ENCODE measurements around the gene CHGA. TPM values are rescaled to one million over a fixed set of nuclear protein-coding genes. Genes with fewer than 3 reads are reported as not detected.

CHGA gene
- total and polyA plus RNA-seq, 2 experiments from 2014 or later: 40.5 to 61.3 TPM

GRCh38 chr14:92902726-92903125 is 20.2 kb upstream of the CHGA start:
- no peak overlapping the region for H3K4me3 ChIP-seq
- peaks cover 23% of the 10 kb centered on the region for H3K27me3 ChIP-seq
- TF ChIP-seq CTCF (IDR thresholded peaks at IDR 0.05; ENCODE audit: poor library complexity): no peak
- TF ChIP-seq EZH2phosphoT487 (IDR thresholded peaks at IDR 0.05; ENCODE audit: low read depth, severe bottlenecking, unreplicated experiment): no peak
- TF ChIP-seq EZH2 (IDR thresholded peaks at IDR 0.05; ENCODE audit: borderline replicate concordance): no peak
- DNase-seq (ENCODE audit: low spot score): no peak
- no peaks in the 10 kb centered on the region for H3K9me3 ChIP-seq (ENCODE audit: low read depth)
- no peak overlapping the region for H3K4me2 ChIP-seq
- no peaks in the 10 kb centered on the region for H4K20me1 ChIP-seq (ENCODE audit: insufficient read depth, poor library complexity, severe bottlenecking)
- no peak overlapping the region for H3K27ac ChIP-seq
- no peak overlapping the region for H2AFZ ChIP-seq
- no peaks in the 10 kb centered on the region for H3K36me3 ChIP-seq (replicated peaks; ENCODE audit: insufficient read depth, low read depth)
- H3K4me1 ChIP-seq (ENCODE audit: insufficient read depth): no peaks in the 10 kb centered on the region
- 29% methylated on average over 17 of the region's 17 CpGs for WGBS (ENCODE audit: low lambda C conversion rate, missing lambda C conversion rate)
- H3K9me2 ChIP-seq (replicated peaks; ENCODE audit: insufficient read depth): no peaks in the 10 kb centered on the region
- H3K79me2 ChIP-seq: no peaks in the 10 kb centered on the region

GRCh38 chr14:92903359-92903758 is 19.6 kb upstream of the CHGA start:
- H4K20me1 ChIP-seq (ENCODE audit: insufficient read depth, poor library complexity, severe bottlenecking): no peaks in the 10 kb centered on the region
- no peak overlapping the region for H3K4me3 ChIP-seq
- H2AFZ ChIP-seq: no peak overlapping the region
- TF ChIP-seq EZH2phosphoT487 (IDR thresholded peaks at IDR 0.05; ENCODE audit: low read depth, severe bottlenecking, unreplicated experiment): no peak
- no peak for TF ChIP-seq EZH2 (IDR thresholded peaks at IDR 0.05; ENCODE audit: borderline replicate concordance)
- no peak for TF ChIP-seq CTCF (IDR thresholded peaks at IDR 0.05; ENCODE audit: poor library complexity)
- H3K4me2 ChIP-seq: no peak overlapping the region
- H3K79me2 ChIP-seq: no peaks in the 10 kb centered on the region
- no peak overlapping the region for H3K27ac ChIP-seq
- no peaks in the 10 kb centered on the region for H3K36me3 ChIP-seq (replicated peaks; ENCODE audit: insufficient read depth, low read depth)
- H3K4me1 ChIP-seq (ENCODE audit: insufficient read depth): no peaks in the 10 kb centered on the region
- H3K27me3 ChIP-seq: peaks cover 23% of the 10 kb centered on the region
- WGBS (ENCODE audit: low lambda C conversion rate, missing lambda C conversion rate): 85% methylated on average over 6 of the region's 6 CpGs
- H3K9me3 ChIP-seq (ENCODE audit: low read depth): no peaks in the 10 kb centered on the region
- no peak for DNase-seq (ENCODE audit: low spot score)
- H3K9me2 ChIP-seq (replicated peaks; ENCODE audit: insufficient read depth): no peaks in the 10 kb centered on the region

- H4K20me1 ChIP-seq (ENCODE audit: insufficient read depth, poor library complexity, severe bottlenecking): no peaks in the 10 kb centered on the region
- H3K4me2 ChIP-seq: no peak overlapping the region
- no peak overlapping the region for H2AFZ ChIP-seq
- H3K4me1 ChIP-seq (ENCODE audit: insufficient read depth): no peaks in the 10 kb centered on the region
- TF ChIP-seq EZH2 (IDR thresholded peaks at IDR 0.05; ENCODE audit: borderline replicate concordance): no peak
- TF ChIP-seq CTCF (IDR thresholded peaks at IDR 0.05; ENCODE audit: poor library complexity): no peak
- TF ChIP-seq EZH2phosphoT487 (IDR thresholded peaks at IDR 0.05; ENCODE audit: low read depth, severe bottlenecking, unreplicated experiment): no peak
- no peak for DNase-seq (ENCODE audit: low spot score)
- H3K4me3 ChIP-seq: no peak overlapping the region
- WGBS (ENCODE audit: low lambda C conversion rate, missing lambda C conversion rate): 89% methylated on average over 8 of the region's 8 CpGs
- H3K36me3 ChIP-seq (replicated peaks; ENCODE audit: insufficient read depth, low read depth): no peaks in the 10 kb centered on the region
- peaks cover 23% of the 10 kb centered on the region for H3K27me3 ChIP-seq
- H3K9me3 ChIP-seq (ENCODE audit: low read depth): no peaks in the 10 kb centered on the region
- H3K27ac ChIP-seq: no peak overlapping the region
- H3K9me2 ChIP-seq (replicated peaks; ENCODE audit: insufficient read depth): no peaks in the 10 kb centered on the region
- no peaks in the 10 kb centered on the region for H3K79me2 ChIP-seq
Observed at GRCh38 chr14:92905667-92906066, 17.3 kb upstream of the CHGA start.

GRCh38 chr14:92906420-92906819 is 16.5 kb upstream of the CHGA start:
- Histone ChIP-seq H4K20me1 (ENCODE audit: insufficient read depth, poor library complexity, severe bottlenecking) (no peaks in the 10 kb centered on the region), H3K9me2 (replicated peaks; ENCODE audit: insufficient read depth) (no peaks in the 10 kb centered on the region), H3K4me3 (no peak overlapping the region), H3K4me2 (no peak overlapping the region), H3K9me3 (ENCODE audit: low read depth) (no peaks in the 10 kb centered on the region), H3K27me3 (peaks cover 23% of the 10 kb centered on the region), H3K79me2 (no peaks in the 10 kb centered on the region), H3K36me3 (replicated peaks; ENCODE audit: insufficient read depth, low read depth) (no peaks in the 10 kb centered on the region), H2AFZ (no peak overlapping the region), H3K4me1 (ENCODE audit: insufficient read depth) (no peaks in the 10 kb centered on the region), H3K27ac (no peak overlapping the region)
- no peak for TF ChIP-seq EZH2 (IDR thresholded peaks at IDR 0.05; ENCODE audit: borderline replicate concordance)
- no peak for TF ChIP-seq EZH2phosphoT487 (IDR thresholded peaks at IDR 0.05; ENCODE audit: low read depth, severe bottlenecking, unreplicated experiment)
- TF ChIP-seq CTCF (IDR thresholded peaks at IDR 0.05; ENCODE audit: poor library complexity): no peak
- WGBS (ENCODE audit: low lambda C conversion rate, missing lambda C conversion rate): 87% methylated on average over 5 of the region's 6 CpGs
- no peak for DNase-seq (ENCODE audit: low spot score)

All from hepatocyte (in vitro differentiated cells).